NCI-H1930 (cell line): ENCODE data around the gene JOSD1.

Experiments
- DNase-seq, 2 experiments: peaks; one replicate each; lab custom pipeline; 2025; lab: John Stamatoyannopoulos, UW

Gene JOSD1

DNA sequence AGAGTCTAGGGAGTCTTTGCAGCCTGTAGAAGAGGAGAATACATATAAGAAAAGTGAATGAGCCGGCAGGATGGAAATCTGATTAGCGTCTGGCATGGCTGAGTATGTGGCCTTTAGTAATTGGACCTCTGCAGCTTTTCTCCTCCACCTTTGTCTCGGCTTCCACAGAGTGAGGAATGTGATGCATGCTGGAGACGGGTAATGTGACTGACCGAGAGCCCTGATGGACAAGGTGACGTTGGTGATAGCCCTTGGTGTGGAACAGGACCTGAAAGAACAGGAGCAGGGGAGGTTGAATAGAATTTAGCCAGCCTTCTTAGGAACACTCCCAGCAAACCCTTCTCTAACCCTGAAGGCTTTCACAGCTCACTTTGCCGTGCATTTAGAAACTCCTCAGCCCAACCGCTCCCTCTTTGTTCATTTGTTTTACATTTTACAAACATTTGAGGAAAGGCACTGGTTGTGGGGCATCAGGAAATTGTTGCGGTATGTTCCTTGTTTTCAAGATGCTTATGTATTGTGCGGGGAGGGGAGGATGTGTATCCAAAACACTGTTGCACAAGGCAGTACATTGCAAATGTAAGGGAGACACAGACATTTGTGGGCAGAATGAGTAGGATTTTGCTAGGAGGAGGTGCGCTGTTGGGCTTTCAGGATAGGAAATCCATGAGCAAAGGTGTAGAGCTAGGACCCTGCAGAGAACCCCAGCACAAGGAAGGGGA, 11.9 kb upstream of the JOSD1 start:
- DNase-seq = no peak

DNA sequence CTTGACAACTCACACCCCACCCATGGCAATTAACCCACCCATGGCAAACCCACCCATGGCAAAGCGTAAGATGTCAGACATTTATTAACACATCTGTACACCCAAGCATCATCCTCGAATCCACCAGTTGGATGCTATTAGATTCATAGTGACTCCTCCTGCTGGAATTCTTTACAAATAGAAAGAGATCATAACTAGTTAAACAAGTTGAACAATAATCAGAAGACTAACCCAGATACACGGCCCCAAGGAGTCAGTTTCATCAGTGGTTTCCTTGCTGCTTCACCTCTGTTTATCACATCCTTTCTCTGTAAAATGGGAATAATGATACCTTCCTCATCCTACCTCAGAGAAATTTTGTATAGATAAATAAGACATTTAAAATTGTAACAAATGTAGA, 10.1 kb upstream of the JOSD1 start:
- no peak for DNase-seq

DNA sequence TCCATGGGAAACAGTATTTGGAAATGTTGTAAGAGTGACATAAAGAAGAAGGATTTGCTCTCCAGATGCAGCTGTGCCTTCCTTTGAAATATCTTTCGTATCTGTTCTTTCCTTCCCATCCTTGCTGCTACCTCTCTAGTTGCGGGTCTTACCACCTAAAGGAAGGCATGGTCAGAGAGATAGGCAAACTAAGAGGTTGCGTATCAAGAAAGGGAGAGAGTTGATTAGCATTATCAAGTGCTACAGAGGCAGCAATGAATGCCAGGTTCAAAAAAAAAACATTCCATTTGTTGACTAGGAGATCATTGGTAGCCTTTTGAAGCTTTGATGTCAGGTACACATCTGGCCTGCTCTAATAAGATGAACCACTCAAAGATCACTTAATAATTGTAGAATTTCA, 9.6 kb upstream of the JOSD1 start:
- no peak for DNase-seq

DNA sequence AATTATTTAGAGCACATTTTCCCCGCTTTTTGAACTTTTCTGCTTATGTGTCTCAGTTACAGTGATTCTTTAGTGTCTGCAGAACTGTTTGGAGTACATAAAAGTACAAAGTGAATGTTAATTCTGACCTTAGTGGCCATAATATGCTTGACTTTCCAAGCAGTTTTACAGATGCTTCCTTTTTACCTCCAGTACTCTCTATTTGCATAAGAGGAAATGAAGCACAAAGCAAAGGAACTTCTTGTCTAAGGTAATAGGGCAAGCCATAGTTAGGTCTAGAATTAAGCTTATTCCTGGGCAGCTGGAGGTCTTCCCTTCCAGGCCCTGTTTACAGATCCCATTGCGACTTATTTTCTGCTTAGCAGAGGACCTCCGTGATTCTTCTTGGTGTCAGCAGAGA, 8.6 kb upstream of the JOSD1 start:
- no peak for DNase-seq

DNA sequence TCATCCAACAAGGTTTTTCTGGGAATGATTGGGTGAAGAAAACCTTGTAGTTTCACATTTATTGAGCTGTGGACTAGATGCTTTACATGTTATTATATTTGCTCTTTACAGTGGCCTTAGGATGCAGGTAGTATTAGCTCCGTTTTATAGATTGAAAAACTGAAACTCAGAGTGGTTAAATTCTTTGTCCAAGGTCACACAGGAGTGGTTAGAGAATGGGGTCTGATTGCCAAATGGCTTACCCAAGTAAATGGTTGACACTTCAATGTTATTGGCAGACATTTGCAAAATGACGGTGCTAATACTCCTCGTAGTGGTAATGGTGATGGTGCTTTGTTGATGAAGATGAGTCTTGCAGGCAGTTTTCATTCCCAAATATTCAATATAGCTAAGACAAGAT, 7.2 kb upstream of the JOSD1 start:
- no peak for DNase-seq

DNA sequence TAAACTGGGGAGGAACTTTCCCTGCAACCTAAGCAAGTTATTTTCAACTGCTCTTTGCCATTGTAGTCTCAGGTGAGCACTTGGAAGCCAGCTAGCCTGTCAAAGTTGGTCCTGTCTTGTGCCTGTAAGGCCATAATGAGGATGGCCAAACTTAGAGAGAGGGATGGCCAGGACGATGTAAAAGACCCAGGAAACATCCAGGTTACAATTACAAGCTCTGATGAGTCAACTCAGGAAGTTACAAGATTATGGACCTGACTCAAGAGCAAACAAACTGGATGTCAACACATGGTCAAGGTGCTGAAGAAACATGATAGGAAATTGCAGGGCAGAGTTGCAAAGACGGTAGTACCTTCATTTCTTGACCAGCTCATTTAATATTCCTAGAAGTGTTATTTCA, 6.6 kb upstream of the JOSD1 start:
- no peak for DNase-seq

DNA sequence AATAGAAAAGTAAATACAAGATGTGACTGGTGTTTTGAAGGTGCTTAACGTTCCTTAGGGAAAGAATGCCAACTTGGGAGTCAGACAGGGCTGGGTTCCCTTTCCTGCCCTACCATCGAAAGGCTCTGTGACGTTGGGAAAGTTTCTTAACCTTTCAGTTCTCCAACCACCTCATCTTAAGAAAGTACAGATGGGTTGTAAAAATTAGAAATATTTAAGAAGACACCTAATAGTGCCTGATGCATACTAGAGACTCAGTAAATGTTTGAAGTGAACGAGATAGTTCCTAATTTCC, 6.1 kb upstream of the JOSD1 start:
- no peak for DNase-seq

DNA sequence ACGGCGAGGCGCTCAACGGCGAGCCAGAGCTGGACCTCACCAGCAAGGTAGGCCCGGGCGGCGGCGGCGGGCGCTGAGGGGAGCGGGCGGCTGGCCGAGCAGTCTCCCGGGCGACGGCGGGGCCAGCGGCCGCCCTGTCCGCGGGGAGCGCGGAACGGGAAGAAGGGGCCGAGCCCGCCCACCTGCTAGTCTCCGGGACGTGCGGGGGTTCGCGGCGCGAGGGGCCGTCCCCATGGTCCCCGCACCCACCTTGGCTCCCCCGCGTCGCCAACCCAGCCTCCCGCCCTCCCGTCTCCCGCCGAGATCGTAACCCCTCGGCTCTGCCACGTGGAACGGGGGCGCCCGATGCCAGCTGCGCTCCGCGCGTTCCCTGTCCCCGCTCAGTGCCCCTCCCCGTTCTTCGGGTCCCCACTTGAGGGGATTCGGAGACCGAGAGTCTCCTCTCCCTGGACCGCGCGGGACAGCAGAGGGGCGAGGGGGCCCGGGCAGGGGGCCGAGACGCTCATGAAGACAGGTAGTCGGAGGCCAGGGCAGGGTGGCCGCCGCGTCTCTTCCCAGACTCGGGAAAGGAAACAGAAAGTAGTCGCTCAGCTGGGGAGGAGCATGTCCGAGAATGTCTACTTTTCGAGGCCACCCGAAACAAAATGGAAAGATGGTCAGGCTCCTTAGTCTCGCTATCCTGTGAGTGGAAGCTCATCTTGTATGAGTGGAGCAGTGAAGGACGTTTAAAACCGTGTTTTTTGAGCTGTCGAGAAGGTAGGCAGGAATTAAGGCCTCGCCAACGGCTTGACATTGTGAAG, 5.6 kb upstream of the JOSD1 start:
- no peak for DNase-seq

DNA sequence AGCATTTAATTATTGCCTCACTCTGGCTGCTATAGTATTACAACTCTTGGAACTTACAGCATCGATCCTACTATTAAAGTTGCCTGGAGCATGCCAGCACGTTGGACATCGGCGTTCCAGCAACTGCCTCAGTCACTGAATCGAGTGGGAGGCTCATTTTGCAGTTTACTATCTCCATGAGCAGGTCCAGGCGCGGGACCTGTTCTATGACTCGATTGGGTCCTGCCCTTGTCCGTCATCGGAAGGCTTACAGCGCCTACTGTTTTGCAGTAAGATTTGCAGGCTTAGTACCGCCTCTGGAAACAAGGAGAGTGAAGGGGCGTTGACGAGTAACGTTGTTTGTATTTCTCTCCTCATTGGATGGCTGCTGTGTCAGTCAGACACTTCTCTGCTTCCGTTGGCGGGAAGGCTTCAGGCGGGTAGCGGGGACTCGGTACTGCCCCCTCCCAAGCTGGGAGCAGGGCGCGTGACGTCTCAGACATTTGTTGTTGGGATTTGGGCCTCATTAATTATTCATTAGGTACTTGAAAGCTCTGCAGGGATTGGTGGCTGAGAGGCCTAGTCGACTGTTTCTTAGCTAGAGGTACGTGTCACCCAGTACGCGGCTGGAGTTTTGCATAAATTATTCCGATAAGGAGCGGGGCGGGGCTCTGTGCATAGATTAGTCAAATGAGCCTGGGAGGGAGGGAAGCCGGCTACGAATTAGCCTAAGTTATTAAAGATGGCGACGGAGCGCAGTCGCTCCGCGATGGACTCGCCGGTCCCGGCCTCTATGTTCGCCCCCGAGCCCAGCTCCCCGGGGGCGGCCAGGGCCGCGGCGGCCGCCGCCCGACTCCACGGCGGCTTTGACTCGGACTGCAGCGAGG, 4.7 kb upstream of the JOSD1 start, which contains the start of gene GTPBP1:
Gene GTPBP1 (plus strand): TSS at position 710 of the 866 bp plus-strand sequence. CDS start 12 bp downstream, at position 722.
- peak; percentile 100 for DNase-seq

DNA sequence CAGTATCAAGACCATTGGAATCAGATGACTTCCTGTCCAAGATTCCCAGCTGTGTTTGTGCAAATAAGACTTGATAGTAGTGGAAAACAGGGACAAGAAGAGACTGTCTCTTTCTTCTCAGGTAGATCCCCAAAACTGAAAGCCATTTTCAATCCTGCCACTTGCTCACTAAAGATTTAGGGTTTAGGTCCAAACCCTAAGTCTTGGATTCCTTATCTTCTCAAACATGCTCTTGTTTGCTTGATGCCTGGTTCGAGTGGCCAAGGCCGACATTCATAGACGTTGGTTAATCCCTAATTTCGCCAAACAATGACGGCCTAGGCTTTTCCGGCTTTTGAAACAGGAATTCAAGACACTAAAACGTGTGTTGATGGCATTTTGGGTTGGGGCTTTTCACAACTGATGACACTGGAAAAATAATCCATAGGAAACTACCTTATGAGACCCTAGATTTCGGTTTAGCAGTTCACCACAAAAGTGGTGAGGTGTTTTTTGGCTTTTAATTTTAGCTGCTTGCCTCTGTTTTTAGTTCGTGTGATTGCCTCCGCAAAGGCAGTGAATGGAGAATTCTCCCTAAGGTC, 4.0 kb upstream of the JOSD1 start:
- no peak for DNase-seq

DNA sequence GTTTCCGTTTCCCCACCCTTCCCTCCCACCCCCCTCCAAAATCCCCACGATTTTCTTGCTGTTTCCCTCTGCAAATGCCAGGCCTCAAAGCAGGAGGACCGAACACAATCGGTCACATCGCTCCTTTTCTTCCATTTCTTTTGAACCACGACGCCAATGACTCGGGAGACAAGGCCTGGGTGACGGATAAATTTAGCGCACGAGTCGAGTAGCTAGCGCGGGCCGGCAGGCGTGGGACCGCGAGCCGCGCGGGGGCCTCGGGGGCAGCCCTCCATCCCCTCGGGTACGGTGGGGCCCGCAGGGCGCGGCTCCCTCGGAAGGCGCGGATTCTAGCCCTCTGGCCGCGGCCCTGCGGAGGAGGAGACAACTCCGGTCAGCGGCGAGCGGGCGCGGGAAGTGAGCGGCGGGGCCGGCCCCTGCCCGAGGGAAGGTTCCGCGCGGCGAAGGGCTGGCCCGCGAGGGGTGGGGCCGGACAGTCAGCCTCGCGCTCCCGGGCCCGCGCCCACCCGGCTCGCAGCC, 414 bp downstream of the JOSD1 start:
- no peak for DNase-seq

DNA sequence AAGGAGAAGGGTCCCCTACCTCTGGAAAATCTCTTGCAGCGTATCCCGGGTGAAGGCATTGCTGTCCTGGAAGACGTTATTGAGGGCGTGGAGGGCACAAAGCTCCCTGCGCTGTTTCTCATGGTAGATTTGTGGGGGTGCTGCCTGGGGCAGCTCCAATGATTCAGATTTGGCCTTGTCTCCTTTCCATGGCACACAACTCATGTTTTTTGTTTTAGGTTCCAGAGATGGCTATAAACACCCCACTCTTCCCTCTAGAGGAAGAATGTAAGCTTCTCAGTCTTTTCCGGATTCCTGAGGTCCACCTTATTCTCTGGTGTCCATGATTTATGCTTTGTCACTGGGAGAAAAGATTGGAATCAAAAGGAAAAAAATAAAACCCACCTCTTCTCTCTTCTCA, 959 bp downstream of the JOSD1 start:
- DNase-seq = no peak

DNA sequence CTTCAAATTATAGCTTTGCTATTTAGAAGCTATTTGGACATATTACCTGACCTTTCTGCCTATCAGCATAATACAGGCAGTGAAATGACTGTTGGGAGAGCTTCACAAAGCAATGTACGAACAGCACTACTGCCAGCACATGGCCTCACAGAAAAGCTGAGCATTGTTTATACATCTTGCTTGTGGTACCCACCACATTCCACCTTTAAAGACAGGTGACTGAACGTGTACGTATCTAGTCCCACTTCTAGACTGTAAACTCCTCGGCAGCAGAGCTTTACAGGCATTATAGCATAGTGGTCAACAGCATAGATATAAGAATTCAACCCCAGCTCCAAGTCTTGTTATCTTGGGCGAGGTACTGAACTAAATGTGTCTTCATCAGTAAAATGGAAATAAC, 1.6 kb downstream of the JOSD1 start:
- DNase-seq = no peak

DNA sequence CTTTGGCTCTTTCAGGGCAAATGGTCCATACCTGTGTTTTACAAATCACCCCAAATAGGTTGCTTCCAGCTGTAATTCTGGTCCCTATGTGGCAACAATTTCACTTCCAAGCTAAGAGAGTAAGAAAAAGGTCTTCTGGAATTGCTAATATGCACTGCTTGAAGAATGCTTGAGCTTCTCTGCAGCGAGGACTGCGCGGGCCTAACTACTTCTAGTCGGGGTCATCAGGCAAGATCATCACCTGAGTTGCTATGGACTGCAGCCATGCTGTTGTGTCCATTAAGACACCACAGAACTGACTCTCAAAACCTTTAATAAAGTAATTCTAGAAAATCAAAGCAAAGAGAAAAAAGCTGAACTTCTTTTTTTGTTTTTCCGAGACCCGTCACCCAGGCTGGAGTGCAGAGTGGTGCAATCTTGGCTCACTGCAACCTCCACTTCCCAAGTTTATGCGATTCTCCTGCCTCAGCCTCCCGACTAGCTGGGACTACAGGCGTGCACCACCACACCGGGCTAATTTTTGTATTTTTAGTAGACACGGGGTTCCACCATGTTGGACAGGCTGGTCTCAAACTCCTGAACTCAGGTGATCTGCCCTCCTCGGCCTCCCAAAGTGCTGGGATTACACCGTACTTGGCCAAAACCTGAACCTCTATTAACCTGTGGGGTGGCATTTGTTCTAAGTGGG, 2.2 kb downstream of the JOSD1 start:
- DNase-seq = no peak

DNA sequence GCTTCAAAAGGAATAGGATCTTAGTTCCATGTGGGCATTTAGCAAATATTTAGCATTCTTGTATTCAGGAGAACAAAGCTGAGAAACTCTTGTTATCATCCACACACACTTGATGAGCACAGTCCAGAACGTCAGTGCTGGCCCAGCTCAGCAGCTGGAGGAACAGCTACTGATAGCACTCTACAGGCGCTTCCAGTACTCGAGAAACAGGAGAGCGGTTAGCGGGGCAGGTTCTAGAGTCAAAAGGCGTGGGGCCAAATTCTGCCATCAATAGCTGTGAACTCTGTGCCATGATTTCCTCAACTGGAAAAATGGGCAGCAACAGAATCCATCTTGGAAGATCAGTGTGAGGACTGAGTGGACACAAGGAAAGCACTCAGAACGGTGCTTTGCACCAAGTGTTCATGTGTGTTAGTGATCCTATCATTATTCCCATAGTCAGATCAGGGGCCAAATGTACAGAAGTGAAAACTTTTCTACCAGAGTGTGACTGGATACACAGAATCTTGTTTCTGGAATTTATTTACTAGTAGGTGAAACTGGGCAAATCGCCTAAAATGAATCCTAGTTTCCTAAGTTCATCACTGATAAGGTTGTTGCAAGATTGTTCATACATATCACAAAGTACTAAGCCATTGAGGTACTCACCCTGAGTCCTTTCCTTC, 3.2 kb downstream of the JOSD1 start:
- DNase-seq = no peak

DNA sequence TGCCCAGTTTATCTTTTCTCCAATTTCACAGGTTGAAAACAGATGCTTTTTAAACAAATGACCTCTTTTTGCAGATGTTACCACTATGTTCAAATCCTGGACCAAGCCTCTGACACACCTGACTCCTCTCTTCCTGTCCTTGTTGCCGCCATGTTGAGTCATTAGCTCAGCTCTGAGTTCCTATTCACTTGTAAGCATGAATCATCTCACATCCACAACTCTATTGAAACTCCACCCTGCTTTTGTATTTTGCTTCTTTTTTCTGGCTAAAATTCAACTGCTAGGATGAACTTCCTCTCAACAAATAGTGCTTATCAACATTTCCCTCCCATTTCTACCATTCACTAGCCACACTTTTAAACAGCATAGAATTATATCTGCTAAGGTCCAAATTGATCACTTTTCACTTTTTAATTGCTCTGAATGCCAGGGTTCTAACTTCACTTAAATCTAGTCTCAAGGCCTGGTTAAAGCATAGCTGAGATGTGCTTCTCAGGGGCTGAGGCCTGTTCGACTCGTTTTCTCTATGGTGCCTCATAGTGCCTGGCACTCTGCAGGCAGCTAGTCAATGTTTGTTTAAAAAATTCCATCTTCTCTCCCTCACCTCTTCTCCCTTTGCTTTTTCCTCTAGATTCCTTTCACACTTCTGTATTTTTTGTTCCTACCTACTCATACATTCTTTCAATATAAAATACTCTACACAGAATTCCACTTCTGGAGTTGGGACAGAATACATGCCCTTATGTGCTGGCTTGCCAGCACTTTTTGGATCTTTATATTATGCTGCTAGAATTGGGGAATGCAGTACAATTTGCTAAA, 3.9 kb downstream of the JOSD1 start:
- DNase-seq = no peak

DNA sequence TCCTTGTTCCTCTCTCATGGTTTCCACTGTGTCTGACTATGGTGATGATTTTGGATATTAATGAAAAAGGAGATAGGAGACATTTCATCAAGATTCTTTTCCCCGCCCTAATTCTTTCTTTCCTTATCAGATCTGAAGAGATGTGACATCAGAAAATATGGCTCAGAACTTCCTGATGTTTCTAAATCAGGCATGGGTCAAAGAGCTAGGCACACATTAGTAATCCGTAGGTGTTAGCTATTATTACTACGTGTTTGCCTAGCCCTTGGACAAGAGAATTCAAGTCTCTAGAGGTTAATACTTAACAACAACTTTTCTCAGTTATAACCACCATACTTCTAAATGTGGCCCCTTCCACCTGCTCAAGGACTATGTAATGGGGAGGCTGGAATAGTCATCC, 5.8 kb downstream of the JOSD1 start:
- no peak for DNase-seq

DNA sequence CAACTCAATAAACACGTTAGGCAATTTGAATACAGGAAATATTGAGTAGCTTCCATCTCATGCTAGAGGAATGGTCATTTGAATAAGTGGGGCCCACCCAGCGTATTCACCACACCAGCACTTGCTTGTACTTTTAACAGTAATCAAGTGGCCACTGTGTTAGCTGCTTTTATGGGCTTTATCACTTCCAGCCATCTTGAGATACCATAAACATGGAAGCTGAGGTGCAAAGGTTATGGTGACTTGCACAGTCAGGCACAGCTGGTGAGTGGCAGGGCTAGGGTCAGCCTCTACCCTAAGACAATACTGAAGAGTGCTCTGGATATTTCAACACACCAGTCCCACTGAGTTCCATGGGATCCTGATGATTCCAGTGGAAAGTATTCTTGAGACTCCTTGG, 6.7 kb downstream of the JOSD1 start:
- no peak for DNase-seq

DNA sequence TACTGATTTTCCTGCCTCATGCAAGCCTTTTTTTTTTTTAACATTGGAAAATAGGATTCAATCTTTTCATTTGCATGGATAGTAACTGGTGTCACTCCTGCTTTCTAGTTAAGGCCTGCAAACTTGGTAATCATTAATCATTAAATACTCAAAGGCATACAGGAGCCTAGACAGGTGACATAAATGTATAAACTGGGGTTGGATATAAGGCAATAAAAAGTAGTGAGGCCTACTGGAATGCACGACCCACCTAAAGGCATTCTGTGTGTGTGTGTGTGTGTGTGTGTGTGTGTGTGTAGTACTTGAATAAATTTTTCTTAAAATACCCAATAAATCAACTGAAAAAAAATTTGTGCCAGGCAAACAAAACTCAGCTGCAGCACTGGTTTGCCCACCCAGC, 11.1 kb downstream of the JOSD1 start:
- DNase-seq = no peak

DNA sequence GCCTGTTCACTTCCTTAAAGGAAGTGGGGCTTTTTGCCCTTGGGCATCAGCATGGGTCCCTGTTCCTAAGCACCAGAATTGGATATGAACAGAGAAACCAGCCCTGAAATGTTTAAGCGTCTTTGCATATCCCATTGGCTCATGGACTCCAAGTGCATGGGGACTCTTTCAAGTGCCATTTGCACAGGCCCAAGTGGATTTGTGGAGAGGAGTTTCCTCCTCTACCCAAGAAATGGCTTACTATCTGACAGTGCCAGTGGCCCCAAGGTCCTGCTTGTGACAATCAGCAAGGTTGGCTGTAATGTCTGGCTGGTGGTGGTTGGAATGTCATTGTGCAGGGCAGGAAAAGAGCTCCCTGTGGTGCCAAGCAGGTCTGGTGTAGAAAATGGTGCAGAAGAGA, 15.0 kb downstream of the JOSD1 start:
- no peak for DNase-seq
